GM11168 (cell line): Measurements from ENCODE around the gene PMP22.
"Not testable (repeated sequence)": the region's sequence is repeated elsewhere in the genome, so short reads cannot be mapped to it uniquely, and the experiment has no call there.

ENCODE experiments used
- in situ Hi-C: fragments of 300-500 bp; cut with MboI; formaldehyde crosslinking; loops from one replicate; pipeline ENCODE4 v1.12.0; 2022; ENCODE audit warnings: low sequenced_read_pairs; ENCODE audit not compliant: unreplicated experiment

PMP22 gene

DNA sequence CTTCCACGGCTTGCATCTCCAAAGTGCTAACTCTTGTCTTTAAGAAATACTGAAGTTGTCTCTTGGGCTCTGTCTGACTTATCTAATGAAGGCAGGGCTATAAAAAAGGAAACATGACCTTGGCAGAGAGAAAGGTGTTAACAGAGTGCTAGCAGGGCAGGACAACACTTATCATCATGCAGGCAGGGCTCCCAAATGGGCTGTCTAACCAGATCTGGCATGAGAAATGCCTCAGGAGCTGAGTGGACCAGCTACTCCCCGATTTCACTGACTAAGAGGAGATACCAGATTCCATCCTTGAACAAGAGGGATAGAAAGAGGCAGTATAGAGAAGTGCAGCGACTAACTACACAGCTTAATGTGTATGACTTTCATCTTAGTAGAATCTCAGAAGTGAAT lies 32.6 kb downstream of the PMP22 start:
- in situ Hi-C loops: no loop called here

- in situ Hi-C loops: no loop called here
These were observed 33.1 kb downstream of the PMP22 start for GRCh38 chr17:15231851-15232516.

- in situ Hi-C loops: no loop called here
These were observed 34.3 kb downstream of the PMP22 start for GRCh38 chr17:15230866-15231265.

GRCh38 chr17:15221827-15222226 lies 43.3 kb downstream of the PMP22 start:
- in situ Hi-C loops: not testable (repeated sequence)

DNA sequence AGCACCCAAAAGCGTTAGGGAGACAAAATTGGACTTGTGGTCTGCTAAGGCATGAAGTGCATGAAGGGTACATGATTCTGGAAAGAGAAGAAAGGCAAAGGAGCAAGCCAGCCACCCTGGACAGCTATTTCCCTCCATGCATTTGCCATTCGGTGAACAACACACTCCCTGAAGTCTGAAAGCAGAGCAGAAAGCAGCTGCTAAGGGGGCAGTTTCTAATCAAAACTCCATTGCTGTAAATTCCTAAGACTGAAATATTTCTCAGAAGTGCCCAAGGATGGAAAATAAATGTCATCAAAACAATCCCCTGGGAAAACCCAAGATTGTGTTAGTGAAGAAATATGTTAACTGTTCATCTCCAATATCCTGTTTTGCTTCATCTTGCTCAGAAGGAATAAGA lies 44.3 kb downstream of the PMP22 start:
- in situ Hi-C loops: no loop called here

DNA sequence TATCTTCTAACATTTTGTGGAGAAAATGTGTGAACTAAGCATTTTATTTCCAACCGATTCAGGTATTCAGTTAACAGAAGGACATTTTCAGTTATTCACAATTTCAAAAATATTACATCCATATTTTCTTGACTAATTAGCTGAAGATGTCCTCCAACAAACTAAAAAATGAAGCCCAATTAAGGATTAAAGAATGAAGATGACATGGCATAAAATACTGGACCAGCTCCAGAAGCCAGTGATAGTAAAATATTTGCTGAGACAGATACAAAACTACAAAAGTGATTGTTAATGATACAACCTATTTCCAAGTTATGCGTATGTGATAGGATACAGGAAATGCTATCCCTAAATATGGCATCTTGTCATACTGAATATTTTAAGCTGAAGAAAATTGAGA lies 48.6 kb downstream of the PMP22 start:
- in situ Hi-C loops: no loop called here

DNA sequence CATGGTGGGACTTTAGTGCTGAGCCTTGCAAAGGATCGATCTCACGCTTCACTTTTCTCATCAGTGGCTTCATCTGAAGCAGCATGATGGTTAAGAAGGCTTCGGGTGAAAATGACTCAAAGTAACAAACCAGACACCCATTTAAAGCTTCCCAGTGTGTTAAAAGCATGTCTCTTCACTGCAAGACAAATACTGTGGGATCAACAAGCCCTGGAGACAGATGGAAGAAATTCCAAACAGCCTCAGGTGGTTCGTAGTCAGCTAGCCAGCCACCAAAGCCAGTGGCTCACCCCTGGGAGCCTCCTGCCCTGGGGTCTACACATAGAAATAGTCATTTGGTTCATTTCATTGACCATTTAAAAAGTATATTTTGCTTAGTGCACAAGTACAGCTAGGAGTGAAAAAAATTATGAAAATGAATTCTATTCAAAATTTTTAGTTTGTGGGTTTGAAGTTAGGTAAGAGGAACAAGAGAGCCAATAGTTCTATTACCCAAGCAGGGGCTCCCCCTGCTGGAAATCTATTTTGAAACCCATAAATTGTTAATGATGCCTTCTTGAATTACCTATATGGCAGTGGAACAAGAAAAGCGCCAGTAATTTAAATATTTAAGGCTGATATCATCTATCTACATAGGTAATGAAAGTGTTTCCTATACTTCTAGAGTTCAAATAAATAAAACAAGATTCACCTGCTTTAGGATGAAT lies 51.6 kb downstream of the PMP22 start:
- in situ Hi-C loops: no loop called here

DNA sequence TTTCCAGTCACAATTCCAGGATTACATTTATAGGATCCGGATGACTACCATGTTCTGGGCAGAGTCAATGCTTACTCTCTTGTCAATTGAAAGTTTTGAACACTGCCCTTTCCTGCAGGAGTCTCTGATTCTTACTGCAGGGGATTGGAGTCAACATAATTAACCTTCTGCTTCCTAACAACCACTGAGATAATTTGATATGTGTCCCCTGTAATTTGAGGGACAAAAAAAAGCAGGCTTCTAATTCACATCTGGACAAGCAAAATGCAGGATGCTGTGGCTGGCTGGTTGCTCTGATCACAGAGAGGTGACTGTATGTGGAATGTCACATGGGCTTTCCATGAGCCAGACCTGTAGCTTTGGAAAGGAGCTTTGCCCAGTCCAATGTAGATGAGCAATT lies 54.9 kb downstream of the PMP22 start:
- in situ Hi-C loops: no loop called here

DNA sequence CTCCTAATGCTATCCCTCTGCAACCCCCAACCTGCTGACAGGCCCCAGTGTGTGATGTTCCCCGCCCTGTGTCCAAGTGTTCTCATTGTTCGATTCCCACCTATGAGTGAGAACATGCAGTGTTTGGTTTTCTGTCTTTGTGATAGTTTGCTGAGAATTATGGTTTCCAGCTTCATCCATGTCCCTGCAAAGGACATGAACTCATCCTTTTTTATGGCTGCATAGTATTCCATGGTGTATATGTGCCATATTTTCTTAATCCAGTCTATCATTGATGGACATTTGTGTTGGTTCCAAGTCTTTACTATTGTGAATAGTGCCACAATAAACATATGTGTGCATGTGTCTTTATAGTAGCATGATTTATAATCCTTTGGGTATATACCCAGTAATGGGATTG lies 62.1 kb downstream of the PMP22 start:
- in situ Hi-C loops: not testable (repeated sequence)

GRCh38 chr17:15200574-15200973 lies 64.6 kb downstream of the PMP22 start:
- in situ Hi-C loops: not testable (repeated sequence)

DNA sequence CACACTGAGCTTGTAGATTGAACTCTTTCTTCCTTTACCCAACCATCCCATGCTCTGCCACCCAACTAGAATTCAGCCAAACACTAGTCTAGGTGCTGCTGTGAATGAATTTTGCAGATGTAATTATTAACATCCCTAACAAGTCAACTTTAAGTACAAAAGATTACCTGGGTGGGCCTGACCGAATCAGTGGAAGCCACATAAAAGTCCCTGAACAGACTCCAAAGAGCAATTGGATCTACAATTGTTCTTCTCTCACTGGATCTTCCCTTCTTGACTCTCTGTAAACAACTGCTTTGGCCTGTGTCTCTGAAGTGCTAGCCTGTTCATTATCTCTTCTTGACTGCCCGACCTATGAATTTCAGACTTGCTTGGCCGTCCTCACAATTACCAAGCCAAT lies 67.9 kb downstream of the PMP22 start:
- in situ Hi-C loops: no loop called here

GRCh38 chr17:15194859-15195277 lies 70.3 kb downstream of the PMP22 start:
- in situ Hi-C loops: no loop called here

DNA sequence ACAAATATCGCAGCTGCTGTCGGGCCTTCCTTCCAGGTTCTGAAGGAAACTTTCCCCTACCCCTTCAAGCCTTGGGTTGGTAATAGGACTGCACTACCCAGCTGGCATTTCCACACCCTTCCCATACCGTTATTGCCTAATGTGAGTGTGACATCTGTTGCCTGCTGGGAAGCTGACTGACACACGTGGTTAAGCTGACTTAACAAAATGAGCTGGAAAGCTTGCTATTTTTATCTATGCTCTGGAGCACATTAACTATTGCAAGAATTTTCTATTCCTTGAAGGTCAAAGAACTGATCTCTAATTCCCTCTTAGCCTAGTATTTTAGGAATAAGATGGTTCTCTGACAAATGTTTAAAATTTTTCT lies 79.5 kb downstream of the PMP22 start:
- in situ Hi-C loops: no loop called here

- in situ Hi-C loops: no loop called here
These were observed 80.1 kb downstream of the PMP22 start for GRCh38 chr17:15184872-15185624.

DNA sequence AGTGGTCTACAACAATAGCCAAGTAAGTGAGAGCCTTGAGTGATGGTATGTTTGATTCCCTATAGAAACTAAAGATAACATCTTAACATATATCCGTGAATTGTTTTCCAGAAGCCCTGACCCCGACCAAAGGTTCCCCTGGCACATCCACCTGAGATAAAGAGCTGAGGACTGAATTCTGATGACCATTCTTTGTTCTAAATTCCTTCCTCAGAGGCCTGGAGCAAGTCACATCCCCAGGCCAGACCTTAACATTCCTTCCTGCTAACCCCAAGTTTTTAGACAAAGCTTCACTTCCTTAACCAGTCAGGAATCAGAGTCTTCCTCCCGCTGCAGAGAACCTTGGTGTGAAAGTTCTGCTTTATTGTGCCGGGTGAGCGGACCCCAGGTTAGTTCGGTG lies 83.3 kb downstream of the PMP22 start:
- in situ Hi-C loops: no loop called here

DNA sequence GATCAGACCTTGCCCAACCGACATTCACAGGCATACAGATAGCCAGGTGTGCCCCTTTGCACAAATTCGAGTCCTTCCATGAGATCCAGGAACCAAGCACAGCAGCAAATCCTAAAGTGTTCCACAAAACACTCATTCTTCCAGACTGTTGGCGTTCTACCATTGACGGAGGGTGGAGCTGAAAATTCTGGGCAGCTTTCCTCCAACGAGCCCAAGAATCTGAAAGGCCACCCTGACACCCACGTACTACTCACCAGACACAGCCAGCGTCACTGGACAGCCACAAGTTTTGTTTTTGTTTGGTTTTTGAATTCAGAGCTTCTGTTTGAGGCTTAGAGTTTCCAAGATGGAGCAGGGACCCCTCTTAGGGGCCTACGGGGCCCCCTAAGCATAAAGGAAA lies 83.8 kb downstream of the PMP22 start:
- in situ Hi-C loops: no loop called here

DNA sequence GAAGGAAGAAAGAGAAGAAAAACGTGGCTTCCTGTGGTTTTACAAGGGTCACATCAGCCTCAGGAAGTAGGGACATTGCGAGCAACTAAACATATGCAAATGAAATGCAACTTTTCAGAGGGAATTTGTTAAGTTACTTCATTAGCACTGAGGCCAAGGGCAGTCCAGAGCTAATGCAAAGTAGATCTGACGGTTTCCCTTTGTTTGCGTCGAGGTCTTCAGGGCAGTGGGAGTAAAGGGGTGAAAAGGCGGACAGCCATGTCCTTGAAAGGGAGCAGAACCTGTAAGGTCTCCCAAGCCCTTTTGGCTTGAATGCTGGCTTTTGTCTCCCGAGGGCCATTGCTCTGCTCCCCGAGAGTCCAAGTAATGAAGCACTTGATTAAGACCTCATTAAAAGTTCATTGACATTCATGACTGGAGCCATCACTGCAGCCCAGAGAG lies 85.0 kb downstream of the PMP22 start:
- in situ Hi-C loops: no loop called here
